Midbrain (tissue), 1 donor: Measurements from ENCODE around the gene VPS13D.
A peak's percentile ranks its signal among the peaks of the same experiment; 100 is the strongest.

Source experiments
- DNase-seq: peaks from one replicate; lab custom pipeline; 2025; lab: John Stamatoyannopoulos, UW

VPS13D gene

DNA sequence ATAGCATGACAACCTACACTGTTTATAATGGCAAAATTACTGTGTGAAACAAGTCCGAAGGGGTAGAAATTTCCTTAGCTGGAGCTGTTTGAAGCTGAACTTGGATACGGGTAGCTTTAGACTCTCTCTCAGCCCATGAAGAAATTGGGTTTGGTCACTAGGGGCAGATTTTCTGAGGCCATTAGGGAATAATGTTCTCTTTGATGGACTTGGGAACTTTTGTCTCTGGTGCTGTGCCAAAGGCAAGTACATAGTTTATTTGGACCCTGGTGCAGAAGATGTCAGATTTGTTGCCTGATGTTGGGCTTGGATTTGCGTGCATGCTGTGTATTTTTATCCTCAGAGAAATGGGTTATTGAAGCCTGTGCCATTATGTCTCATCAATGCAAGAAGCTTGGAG is 109.6 kb downstream of the VPS13D start:
- DNase-seq, result peak; percentile 13

DNA sequence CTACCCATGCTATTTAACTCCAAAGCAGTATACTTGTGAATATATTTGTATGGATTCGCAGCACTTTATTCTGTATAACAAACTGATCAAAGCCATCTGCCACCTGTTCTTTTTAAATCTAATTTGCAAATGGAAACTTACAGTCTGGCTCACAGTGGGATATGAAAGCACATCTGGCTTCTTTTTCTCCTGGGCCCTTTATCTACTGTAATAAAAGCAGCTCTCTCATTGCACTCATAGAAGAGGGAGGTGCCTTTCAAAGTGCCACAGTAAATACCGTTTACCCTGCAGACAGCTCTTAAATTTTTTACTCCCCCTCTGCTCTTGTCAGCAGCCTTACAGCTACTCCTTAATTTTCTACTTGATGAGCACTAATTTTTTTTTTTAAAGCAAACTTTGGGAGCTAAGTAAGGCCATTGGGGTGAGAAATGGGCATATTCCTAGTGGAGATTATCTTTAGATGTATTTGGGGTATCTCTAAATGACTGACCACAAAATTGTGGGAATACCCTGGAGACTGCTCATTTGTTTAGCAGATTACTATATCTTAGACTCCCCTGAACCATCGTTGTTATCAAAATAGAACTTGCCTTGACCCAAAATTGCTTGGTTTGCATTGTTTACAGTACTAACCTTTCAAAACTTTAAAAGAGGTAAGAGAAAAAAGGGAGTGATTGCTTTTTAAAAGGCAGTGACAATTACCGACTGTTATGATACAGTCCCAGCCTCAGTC is 110.1 kb downstream of the VPS13D start:
- DNase-seq, result no peak

DNA sequence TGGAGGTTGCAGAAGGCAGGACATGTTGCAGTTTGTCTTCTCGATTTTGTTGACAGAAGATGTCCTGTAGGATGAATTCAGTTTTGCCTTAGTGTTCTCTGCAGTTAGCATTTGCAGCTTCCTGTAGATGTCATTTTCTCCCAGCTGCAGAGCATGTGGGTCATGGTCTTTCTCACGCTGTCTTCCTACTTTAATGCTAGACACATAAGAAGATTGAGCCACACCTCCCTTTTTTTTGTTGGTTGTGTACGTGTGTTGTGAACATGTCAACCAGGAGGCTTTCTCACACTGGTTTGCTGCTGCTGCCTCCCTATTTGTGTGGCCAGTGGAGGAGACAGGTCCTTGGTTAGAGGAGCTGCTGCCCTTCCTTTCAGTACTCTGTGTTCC is 110.7 kb downstream of the VPS13D start:
- no peak for DNase-seq

DNA sequence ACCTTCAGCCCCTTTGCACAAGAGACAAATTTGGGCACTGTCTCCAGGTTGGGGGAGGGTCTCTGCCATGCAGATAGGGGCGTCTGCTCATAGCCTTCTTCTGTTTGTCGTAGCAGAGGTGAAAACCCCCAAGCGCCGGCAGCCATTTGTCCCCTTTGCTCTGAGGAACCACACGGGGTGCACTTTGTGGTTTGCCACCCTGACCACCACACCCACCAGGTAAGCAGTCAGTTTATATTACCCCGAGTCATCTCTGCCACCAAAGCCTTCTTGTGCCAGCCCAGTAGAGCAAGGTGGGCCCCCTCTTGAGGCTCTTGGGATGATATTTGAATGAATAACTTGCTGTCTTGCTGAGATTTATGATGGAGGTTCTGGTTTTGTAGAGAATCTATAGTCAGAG is 111.8 kb downstream of the VPS13D start:
- DNase-seq, result no peak

DNA sequence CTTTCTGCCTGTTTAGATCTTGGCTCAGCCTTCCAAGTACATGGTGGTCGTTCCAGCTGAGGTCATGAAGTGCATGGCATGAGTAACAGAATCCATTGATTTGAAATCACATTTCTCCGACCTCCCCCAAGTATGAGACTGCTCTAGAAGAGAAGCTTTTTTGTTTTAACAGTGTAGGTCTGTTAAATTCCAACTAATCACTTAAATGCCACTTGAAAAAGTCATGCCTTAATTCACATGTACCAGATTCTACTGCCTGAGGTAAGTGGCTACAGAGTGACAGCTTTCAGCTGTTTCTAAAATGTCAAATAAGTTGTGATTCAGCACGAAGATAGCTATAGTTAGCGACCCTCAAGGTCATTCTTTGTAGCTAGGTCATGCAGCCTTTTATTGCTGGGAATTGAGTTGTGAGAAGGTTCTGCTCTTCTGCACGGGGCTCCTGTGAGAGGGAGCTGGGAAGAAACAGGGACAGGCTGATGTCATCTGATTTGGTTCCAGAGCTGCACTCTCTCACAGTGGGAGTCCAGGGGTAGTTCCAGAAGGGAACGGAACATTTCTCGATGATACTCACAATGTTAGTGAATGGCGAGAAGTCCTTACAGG is 112.7 kb downstream of the VPS13D start:
- DNase-seq, result peak; percentile 10

DNA sequence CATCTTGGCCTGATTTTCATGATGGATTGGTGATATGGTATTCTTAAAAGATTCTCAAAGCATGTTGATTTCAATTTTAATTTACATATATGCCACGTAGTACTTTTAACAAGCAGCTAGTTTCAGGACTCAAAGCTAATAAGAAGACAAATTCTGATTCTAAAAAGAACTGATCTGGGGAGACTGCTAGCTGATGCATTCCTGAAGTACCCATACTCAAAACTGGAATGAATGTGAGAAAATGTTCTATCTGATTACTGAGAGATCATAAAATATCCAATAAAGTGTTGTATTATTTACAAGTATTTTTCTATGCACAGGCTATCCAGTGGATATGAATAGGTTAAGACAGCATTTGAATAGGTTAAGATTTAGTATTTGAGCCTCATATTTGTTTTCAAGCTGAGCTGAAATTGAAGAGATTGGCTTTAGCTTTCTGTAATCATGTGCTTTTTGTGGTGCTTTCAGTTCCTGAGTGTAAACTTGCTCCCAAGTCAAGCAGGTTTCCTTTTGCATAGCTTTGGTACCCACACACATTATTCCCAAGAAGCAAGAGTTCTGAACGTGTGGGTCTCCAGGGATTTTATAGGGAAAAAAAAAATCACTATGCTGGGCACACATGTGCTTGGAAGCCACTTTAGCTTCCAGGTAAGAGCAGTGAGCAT is 114.1 kb downstream of the VPS13D start:
- DNase-seq, result peak; percentile 19

DNA sequence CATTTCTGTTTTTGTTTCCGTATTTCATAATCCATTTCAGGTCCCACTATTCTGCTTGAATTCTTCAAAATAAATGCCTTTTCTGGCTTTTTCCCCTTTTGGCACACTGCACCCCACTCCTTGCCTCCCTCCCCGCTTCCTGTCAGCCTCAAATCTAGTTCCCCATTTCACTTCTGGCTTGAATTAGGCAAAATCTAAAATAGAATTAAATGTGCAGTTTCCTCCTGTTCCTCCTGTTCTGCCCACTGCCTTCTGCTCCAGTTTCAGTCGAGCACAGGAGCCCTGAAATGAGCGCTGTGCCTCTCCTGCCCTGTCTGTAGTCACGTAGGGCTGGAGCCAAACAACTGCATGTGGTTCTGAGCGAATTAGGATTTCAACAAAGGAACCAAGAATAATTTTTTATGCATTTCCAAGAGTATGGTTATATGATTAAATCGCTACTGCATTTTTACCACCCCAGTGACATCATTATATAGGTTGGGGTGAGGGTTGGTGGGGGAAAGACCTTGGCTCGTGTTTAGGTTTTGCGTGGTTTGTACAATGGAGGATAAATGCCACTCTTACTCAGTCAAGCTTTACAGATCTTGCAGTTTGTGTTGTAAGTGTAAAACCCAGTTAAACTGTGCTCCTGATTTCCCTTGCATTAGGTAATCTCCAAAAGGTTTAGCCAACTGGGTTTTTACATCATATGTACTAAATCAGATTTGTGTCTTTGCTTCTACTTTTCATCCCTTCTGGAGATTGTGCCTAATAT is 114.9 kb downstream of the VPS13D start:
- peak; percentile 12 for DNase-seq

DNA sequence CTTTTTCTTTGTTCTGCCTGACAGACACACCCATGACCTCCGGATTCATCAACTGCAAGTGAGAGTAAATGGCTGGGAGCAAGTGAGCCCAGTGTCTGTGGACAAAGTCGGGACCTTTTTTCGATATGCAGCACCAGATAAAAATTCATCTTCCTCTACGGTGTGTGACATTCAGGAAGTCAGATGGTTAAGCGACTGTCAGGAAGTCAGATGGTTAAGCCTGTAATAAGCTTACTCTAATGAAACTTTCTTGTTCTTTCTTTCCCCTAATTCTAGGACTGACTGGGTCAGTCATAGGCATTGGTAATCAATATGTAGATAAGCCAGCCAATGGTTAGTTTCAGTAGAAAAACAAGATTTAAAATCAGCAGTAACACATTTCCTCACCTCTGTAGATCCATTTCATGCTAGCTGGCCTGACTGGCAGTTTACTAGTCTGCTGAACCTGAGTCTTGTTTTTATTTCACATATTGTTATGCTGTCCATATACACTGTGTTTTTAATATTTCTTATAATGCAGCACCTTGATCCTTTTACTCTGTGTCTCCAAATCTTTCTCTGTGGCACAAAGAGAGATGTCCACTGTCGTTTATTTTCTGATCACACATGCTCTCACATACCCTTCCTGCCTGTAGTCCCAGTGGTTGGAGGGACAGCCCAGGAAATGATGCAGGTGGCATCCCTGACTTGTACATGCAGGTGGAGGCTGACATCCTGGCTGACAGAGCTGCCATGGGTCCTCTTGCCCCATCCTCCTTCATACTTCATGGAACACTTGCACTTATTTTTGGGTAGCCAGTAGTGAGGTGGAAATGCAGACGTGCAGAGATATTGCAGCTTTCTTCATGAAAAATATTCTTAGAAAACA is 115.8 kb downstream of the VPS13D start:
- DNase-seq, result no peak

DNA sequence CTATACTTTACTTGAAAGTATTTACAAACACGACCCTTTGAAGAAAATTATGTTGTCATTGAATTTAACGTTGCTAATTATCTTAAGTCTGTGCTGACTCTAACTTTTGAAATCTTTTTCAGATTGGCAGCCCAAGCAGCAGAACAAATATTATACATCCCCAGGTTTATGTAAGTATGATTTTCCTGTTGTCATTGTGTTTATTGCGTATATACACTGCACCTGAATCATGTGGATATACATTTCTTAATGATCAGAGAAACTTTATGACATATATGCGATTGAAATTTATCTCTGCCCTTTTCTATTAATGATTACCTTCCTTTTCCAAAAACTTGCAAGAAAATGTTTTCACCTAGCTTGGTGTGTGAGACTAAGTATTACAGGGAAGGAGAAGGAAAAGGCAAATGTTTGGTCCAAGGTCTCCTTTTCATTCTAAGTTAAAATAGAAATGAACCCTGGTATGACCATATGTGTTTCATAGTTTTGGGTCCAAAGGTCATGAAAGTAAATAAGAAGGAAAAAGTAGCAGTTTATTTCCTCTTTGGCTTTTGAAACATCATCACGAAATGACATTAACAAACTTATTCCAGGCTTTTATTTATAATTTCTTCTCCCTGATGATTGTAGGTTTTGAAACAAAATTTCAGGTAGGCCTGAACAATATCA is 116.8 kb downstream of the VPS13D start:
- no peak for DNase-seq

DNA sequence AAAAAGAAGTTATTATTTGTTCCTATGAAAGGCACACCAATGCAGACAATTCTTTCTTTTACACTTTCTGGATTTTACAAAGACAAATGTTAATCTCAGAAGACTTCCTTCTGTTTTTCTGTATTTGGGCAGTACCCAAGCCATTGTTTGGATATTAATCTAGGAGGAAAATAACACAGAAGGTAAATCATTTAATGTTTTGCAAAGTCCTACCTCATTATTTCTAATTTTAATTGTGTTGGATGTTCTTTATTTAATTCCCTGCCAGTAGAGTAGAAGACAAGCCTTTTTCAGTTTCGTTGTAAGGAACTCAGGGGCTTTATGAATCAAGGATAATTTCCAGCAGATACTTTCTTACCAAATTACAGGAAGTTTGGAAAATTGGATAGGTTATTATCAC is 118.3 kb downstream of the VPS13D start:
- DNase-seq, result no peak

DNA sequence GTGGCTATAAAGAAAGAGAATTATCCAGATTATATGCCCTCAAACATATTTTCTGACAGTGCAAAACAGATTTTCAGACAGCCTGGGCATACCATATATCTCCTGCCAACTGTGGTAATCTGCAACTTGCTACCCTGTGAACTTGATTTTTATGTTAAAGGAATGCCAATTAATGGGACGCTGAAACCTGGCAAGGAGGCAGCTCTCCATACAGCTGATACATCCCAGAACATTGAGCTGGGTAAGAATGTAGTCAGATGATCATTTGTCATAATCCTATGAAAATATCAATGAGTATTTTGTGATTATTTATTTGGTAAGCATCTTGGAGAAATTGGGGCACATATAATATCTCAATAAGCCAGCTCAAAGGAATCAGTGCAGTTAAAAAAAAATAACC is 124.2 kb downstream of the VPS13D start:
- no peak for DNase-seq

DNA sequence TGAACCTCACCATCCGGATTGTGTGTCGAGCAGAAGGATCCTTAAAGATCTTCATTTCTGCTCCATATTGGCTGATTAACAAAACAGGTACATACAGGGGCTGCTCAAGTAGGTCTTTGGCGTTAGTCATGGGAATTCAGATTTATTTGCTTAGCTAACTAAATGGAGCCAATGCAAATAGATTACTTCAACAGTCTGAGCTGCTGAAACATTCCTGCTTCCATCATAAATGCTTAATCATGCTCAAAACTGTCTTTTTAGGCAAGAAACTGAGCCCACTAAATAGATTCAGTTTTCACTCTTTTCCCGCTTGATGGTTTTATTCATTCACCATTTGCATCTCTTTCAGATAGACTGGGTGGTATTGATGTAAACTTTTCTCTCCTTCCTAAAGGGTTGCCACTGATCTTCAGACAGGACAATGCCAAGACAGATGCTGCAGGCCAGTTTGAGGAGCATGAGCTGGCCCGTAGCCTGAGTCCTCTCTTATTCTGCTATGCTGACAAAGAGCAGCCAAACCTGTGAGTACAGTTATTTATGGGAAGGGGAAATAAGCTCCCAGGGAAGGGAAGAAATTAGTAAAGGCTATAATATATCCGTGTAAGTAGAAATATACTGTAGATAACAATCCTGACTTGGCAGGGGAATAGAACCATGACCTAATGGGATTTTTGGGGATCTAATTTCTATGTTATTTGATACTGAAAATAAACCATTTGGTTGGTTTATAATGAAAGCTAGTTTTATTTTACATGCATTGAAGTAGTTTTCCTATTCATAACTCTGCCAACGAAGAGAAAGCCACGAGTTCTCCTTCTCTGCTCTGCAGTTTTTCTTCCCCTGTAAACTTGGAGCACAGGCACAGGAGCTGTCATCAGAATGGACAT is 126.4 kb downstream of the VPS13D start:
- no peak for DNase-seq

DNA sequence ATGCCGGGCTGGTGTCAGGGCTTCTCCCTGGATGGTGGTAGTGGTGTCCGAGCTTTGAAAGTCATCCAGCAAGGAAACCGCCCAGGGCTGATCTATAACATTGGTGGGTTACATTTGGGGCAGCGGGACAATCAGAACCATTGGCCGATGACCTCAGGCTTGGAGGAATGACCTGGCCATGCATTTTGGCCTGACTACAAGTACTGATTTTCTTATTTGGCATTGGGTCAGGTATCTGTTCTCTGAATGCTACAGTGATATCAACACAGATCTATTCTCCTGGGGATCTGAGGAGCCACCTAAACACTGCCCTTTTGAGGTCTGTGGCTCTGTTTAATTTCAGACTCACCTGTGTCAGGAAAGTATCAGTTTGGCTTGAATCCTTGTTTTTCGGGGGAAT is 128.7 kb downstream of the VPS13D start:
- DNase-seq, result no peak

DNA sequence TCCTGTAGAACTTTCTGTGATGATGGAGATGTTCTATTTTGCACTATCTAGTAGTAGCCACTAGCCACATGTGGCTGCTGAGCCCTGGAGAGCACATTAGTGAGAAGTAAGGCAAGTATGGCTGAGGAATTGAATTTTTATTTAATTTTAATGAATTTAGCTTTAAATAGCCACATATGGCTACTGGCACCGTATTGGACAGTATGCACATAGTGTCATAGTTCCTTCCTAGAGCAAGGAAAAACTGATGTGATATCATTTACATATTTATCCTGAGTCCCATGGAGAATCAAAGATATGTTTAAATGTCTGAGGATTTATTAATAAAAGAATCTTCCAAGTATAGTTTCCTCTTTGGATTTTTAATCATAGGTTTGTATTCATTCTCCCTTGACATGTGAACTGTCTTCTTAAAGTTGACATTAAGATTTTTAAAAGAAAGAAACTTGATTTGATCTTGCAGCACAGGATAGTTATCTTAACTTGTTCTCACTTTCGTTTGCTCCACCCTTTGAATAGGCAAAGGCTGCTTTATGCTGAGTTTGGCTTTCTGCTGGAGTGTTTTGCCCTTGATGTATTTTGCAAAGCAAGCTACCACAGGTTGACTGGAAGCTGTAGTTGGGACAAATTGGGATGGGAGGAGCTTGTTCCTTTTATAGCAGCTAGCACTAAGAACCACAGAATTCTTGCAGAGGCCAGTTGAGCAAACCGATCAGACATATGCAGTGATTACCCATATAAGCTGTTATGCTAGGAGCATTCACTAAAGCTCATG is 129.7 kb downstream of the VPS13D start:
- no peak for DNase-seq

DNA sequence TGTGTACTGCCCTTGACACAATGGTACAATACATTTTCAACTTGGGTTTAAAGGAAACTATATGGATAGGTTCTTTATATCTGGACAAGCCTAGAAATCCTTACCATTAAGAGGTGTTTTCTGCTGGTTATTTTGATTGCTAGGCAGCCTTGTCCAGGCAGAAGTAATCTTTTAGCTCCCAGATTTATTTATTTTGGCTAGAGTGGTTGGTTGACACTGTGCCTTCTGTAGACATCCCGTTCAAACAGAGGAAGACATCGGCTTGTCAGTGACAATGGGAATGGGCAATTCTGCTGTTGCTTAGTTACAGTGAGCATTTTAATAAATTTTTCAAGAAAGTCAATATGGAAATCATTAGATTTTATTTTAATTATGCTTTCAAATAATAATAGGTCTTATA is 138.8 kb downstream of the VPS13D start:
- DNase-seq, result no peak

DNA sequence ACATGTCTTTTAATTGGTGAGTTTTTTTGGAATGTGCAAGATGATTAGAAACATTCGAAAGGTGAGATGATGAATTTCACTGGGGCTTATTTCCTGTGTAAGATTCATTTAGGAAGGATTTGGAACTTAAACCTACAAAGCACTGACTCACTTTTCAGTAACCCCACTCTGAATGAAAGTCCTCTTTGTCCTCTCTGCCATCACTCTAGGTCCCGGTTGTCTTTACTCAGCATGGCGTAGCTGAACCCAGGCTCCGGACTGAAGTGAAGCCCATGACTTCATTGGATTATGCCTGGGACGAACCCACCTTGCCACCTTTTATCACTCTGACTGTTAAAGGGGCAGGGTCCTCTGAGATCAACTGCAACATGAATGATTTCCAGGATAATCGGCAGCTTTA is 139.4 kb downstream of the VPS13D start:
- DNase-seq, result no peak

DNA sequence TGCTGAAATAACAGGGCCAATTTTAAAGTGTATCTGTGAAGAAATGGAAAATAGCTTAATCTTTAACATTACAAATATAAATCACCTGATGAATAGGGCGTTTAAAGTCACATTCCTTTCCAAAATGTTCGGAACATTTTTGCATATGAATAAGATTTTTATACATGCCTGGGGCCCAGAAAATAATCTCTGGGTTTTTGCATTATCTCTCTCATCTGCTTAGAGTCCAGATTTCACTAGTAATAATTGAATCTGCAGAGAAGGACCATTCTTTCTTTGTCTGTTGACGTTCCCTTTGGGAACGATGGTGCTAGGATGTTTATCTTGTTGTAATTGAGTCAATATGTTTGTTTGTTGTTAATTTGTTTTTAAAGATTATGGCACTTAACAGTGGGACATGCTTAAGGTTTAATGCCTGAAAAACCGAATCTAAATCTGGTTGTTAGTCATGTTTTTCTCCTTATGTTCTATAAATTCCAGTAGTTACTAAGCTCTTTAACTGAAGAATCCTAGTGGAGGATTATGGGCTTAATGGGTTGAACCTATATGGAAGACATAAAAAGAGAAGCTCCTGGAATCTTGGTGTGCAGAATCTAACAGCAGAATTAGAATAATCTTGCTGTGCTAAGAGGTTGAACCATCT is 140.6 kb downstream of the VPS13D start:
- no peak for DNase-seq

DNA sequence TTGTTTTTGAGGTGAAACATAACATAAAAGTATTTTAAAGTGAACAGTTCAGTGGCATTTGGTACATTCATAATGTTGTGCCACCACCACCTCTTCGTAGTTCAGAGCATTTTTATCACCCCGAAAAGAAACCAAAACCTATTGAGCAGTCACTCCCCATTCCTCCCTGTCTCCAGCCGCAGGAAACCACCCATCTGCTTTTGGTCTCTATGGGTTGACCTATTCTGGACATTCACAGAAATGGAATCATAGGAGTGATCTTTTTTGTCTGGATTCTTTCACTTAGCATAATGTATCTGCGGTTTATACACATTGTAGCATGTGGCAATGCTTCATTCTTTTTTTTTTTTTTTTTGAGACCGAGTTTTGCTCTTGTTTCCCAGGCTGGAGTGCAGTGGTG is 141.2 kb downstream of the VPS13D start:
- DNase-seq, result no peak

DNA sequence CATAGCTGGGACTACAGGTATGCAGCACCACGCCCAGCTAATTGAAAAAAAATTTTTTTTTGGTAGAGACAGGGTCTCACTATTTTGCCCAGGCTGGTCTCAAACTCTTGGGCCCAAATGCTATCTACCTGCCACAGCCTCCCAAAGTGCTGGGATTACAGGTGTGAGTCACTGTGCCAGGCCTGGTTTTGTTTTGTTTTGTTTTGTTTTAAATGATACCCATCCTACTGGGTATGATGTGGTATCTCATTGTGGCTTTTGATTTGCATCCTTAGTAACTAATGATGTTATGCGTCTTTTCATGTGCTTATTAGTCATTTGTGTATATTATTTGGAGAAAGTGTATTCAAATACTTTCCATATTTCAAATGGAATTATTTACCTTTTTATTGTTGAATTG is 142.3 kb downstream of the VPS13D start:
- DNase-seq, result no peak
